ENCODE results near the gene ANKRD29.
"Not testable (repeated sequence)": the region's sequence is repeated elsewhere in the genome, so short reads cannot be mapped to it uniquely, and the experiment has no call there.

ANKRD29 gene

GRCh38 chr18:23643815-23644490 is 18.8 kb downstream of the ANKRD29 start:
- DNase-seq = no peak

- DNase-seq = no peak
Observed at GRCh38 chr18:23641937-23642666, 20.6 kb downstream of the ANKRD29 start.

GRCh38 chr18:23641143-23641720 is 21.5 kb downstream of the ANKRD29 start:
- no peak for DNase-seq

GRCh38 chr18:23640052-23640451 is 22.7 kb downstream of the ANKRD29 start:
- no peak for DNase-seq

GRCh38 chr18:23636433-23636832 is 26.3 kb downstream of the ANKRD29 start:
- not testable (repeated sequence) for DNase-seq

- no peak for DNase-seq
Observed at GRCh38 chr18:23636071-23636399, 26.7 kb downstream of the ANKRD29 start.

- DNase-seq = no peak
Observed at GRCh38 chr18:23635283-23636070, 27.2 kb downstream of the ANKRD29 start.

GRCh38 chr18:23634692-23635091 is 28.0 kb downstream of the ANKRD29 start:
- no peak for DNase-seq

- no peak for DNase-seq
Observed at GRCh38 chr18:23632615-23633014, 30.1 kb downstream of the ANKRD29 start.

- no peak for DNase-seq
Observed at GRCh38 chr18:23631746-23632145, 31.0 kb downstream of the ANKRD29 start.

GRCh38 chr18:23631312-23631711 is 31.4 kb downstream of the ANKRD29 start:
- no peak for DNase-seq

GRCh38 chr18:23629444-23629946 is 33.2 kb downstream of the ANKRD29 start:
- no peak for DNase-seq

- no peak for DNase-seq
Observed at GRCh38 chr18:23627970-23628369, 34.7 kb downstream of the ANKRD29 start.

GRCh38 chr18:23627321-23627720 is 35.4 kb downstream of the ANKRD29 start:
- DNase-seq = no peak

- no peak for DNase-seq
Observed at GRCh38 chr18:23626451-23627279, 36.0 kb downstream of the ANKRD29 start.

GRCh38 chr18:23623040-23623439 is 39.7 kb downstream of the ANKRD29 start:
- DNase-seq = no peak

- peak; percentile 7 for DNase-seq
Observed at GRCh38 chr18:23619388-23619881, 43.3 kb downstream of the ANKRD29 start.

GRCh38 chr18:23618862-23619387 is 43.8 kb downstream of the ANKRD29 start:
- DNase-seq = no peak

- no peak for DNase-seq
Observed at GRCh38 chr18:23617412-23618014, 45.2 kb downstream of the ANKRD29 start.

GRCh38 chr18:23616258-23616657 is 46.5 kb downstream of the ANKRD29 start:
- no peak for DNase-seq

GRCh38 chr18:23614891-23615290 is 47.8 kb downstream of the ANKRD29 start:
- DNase-seq = no peak
